ENCODE data around the gene SUMF1.

The SUMF1 gene

GRCh38 chr3:4497005-4497692 is 30.1 kb upstream of the SUMF1 start:
- no peak for DNase-seq

GRCh38 chr3:4496087-4496452 is 29.0 kb upstream of the SUMF1 start:
- no peak for DNase-seq

- DNase-seq, result no peak
Measured at GRCh38 chr3:4495294-4496086, 28.4 kb upstream of the SUMF1 start.

- DNase-seq, result no peak
Measured at GRCh38 chr3:4494895-4495264, 27.8 kb upstream of the SUMF1 start.

- peak; percentile 8 for DNase-seq
Measured at GRCh38 chr3:4493941-4494894, 27.1 kb upstream of the SUMF1 start.

GRCh38 chr3:4493014-4493940 is 26.2 kb upstream of the SUMF1 start, which contains the start of gene ITPR1:
ITPR1 (plus strand) TSS chr3:4493348; CDS start chr3:4516492, 23,144 bp downstream.
- DNase-seq, result peak; percentile 99

GRCh38 chr3:4492208-4493013 is 25.3 kb upstream of the SUMF1 start:
- DNase-seq, result peak; percentile 42

- no peak for DNase-seq
Measured at GRCh38 chr3:4491855-4492207, 24.8 kb upstream of the SUMF1 start.

GRCh38 chr3:4478261-4478660 is 11.2 kb upstream of the SUMF1 start:
- DNase-seq, result no peak

- DNase-seq, result no peak
Measured at GRCh38 chr3:4476496-4476895, 9.4 kb upstream of the SUMF1 start.

GRCh38 chr3:4475804-4476203 is 8.7 kb upstream of the SUMF1 start:
- DNase-seq, result no peak

GRCh38 chr3:4474683-4475490 is 7.8 kb upstream of the SUMF1 start:
- DNase-seq, result peak; percentile 36

GRCh38 chr3:4472766-4473165 is 5.7 kb upstream of the SUMF1 start:
- no peak for DNase-seq

- DNase-seq, result no peak
Measured at GRCh38 chr3:4472312-4472711, 5.2 kb upstream of the SUMF1 start.

- DNase-seq, result no peak
Measured at GRCh38 chr3:4471907-4472306, 4.8 kb upstream of the SUMF1 start.

GRCh38 chr3:4467522-4467867 is 426 bp upstream of the SUMF1 start:
- no peak for DNase-seq

- DNase-seq, result no peak
Measured at GRCh38 chr3:4464576-4464975, 2.5 kb downstream of the SUMF1 start.

- no peak for DNase-seq
Measured at GRCh38 chr3:4462369-4463040, 4.6 kb downstream of the SUMF1 start.

GRCh38 chr3:4461468-4462090 is 5.5 kb downstream of the SUMF1 start:
- DNase-seq, result no peak

- no peak for DNase-seq
Measured at GRCh38 chr3:4460334-4460733, 6.7 kb downstream of the SUMF1 start.

Measured in fibroblast of skin of right biceps (primary cell).